Measurements from ENCODE around the gene CTPS1.
A peak's percentile ranks its signal among the peaks of the same experiment; 100 is the strongest.

CTPS1 gene

GRCh38 chr1:41025979-41026819 lies 46.7 kb downstream of the CTPS1 start:
- no peak for DNase-seq

GRCh38 chr1:41028034-41028642 lies 48.6 kb downstream of the CTPS1 start:
- no peak for DNase-seq

GRCh38 chr1:41030872-41031616 lies 51.5 kb downstream of the CTPS1 start:
- DNase-seq, result no peak

- no peak for DNase-seq
Measured at GRCh38 chr1:41032147-41032546, 52.7 kb downstream of the CTPS1 start.

GRCh38 chr1:41033272-41033671 lies 53.8 kb downstream of the CTPS1 start:
- DNase-seq, result no peak

GRCh38 chr1:41037116-41037903 lies 57.8 kb downstream of the CTPS1 start:
- no peak for DNase-seq

GRCh38 chr1:41038110-41038509 lies 58.6 kb downstream of the CTPS1 start:
- no peak for DNase-seq

GRCh38 chr1:41041614-41042270 lies 62.2 kb downstream of the CTPS1 start:
- DNase-seq, result no peak

GRCh38 chr1:41044187-41044586 lies 64.7 kb downstream of the CTPS1 start:
- DNase-seq, result no peak

- peak; percentile 68 for DNase-seq
Measured at GRCh38 chr1:41045740-41046139, 66.2 kb downstream of the CTPS1 start.

GRCh38 chr1:41046347-41046775 lies 66.9 kb downstream of the CTPS1 start:
- DNase-seq, result peak; percentile 99

GRCh38 chr1:41048540-41048939 lies 69.0 kb downstream of the CTPS1 start:
- no peak for DNase-seq

GRCh38 chr1:41051022-41051421 lies 71.5 kb downstream of the CTPS1 start:
- no peak for DNase-seq

- no peak for DNase-seq
Measured at GRCh38 chr1:41053316-41053715, 73.8 kb downstream of the CTPS1 start.

GRCh38 chr1:41056907-41057306 lies 77.4 kb downstream of the CTPS1 start:
- DNase-seq, result no peak

Data from NCI-H2029 (cell line).